Measurements from ENCODE around the gene CAPZA2.

The CAPZA2 gene

GRCh38 chr7:116842371-116842770 lies 20.0 kb upstream of the CAPZA2 start:
- no peaks in the 10 kb centered on the region for H3K9me3 ChIP-seq (ENCODE audit: severe bottlenecking)
- TF ChIP-seq CTCF (IDR thresholded peaks at IDR 0.05; ENCODE audit: poor library complexity, severe bottlenecking), result no peak
- H3K36me3 ChIP-seq (ENCODE audit: low read depth), result no peaks in the 10 kb centered on the region
- H3K4me1 ChIP-seq (ENCODE audit: insufficient read depth, poor library complexity, severe bottlenecking), result no peaks in the 10 kb centered on the region
- no peak for DNase-seq (ENCODE audit: low spot score)
- no peak for ATAC-seq (ENCODE audit: low read depth)
- H3K27ac ChIP-seq (ENCODE audit: poor library complexity, severe bottlenecking), result no peak overlapping the region
- no peak overlapping the region for H3K4me3 ChIP-seq (ENCODE audit: severe bottlenecking)
- H3K27me3 ChIP-seq (ENCODE audit: insufficient read depth, poor library complexity, severe bottlenecking), result no peaks in the 10 kb centered on the region

DNA sequence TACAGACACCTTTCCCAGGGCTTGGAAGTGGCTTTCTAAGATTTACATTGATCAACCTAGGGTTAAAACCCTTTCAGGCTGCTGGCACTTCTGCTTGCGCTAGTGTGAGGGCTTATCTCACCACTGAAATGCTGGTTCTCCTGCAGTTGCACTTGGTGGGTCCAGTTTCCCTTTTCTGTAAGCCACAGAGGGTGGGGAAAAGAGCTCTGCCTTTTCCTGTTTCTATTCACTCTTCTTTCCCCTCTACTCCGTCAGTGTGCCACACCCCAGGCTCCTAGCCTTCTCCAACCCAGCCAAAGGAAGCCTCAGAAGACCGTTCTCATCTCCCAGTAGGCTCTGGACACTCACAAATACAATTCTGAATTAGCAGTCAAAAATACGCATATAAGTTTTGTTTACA lies 19.0 kb upstream of the CAPZA2 start:
- ATAC-seq (ENCODE audit: low read depth), result no peak
- Histone ChIP-seq H3K4me1 (ENCODE audit: insufficient read depth, poor library complexity, severe bottlenecking) (no peaks in the 10 kb centered on the region), H3K27me3 (ENCODE audit: insufficient read depth, poor library complexity, severe bottlenecking) (no peaks in the 10 kb centered on the region), H3K27ac (ENCODE audit: poor library complexity, severe bottlenecking) (no peak overlapping the region), H3K9me3 (ENCODE audit: severe bottlenecking) (no peaks in the 10 kb centered on the region), H3K36me3 (ENCODE audit: low read depth) (no peaks in the 10 kb centered on the region), H3K4me3 (ENCODE audit: severe bottlenecking) (no peak overlapping the region)
- no peak for DNase-seq (ENCODE audit: low spot score)
- TF ChIP-seq CTCF (IDR thresholded peaks at IDR 0.05; ENCODE audit: poor library complexity, severe bottlenecking), result no peak

DNA sequence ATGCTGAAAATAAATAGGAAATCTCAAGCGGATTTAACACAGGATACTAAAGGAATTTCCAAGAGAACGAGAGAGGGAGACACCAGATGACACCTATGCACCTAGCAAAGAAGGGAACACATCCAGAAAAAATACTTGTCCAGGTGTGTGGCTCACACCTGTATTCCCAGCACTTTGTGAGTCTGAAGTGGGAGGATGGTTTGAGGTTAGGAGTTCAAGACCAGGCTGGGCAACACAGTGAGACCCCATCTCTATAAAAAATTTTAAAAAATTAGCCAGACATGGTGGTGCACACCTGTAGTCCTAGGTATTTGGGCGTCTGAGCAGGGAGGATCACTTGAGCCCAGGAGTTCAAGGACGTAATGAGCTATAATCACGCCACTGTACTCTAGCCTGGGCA lies 11.2 kb upstream of the CAPZA2 start:
- H3K9me3 ChIP-seq (ENCODE audit: severe bottlenecking), result no peaks in the 10 kb centered on the region
- H3K27ac ChIP-seq (ENCODE audit: poor library complexity, severe bottlenecking), result no peak overlapping the region
- H3K4me1 ChIP-seq (ENCODE audit: insufficient read depth, poor library complexity, severe bottlenecking), result no peaks in the 10 kb centered on the region
- TF ChIP-seq CTCF (IDR thresholded peaks at IDR 0.05; ENCODE audit: poor library complexity, severe bottlenecking), result no peak
- no peak for DNase-seq (ENCODE audit: low spot score)
- H3K27me3 ChIP-seq (ENCODE audit: insufficient read depth, poor library complexity, severe bottlenecking), result no peaks in the 10 kb centered on the region
- ATAC-seq (ENCODE audit: low read depth), result no peak
- no peaks in the 10 kb centered on the region for H3K36me3 ChIP-seq (ENCODE audit: low read depth)
- no peak overlapping the region for H3K4me3 ChIP-seq (ENCODE audit: severe bottlenecking)

DNA sequence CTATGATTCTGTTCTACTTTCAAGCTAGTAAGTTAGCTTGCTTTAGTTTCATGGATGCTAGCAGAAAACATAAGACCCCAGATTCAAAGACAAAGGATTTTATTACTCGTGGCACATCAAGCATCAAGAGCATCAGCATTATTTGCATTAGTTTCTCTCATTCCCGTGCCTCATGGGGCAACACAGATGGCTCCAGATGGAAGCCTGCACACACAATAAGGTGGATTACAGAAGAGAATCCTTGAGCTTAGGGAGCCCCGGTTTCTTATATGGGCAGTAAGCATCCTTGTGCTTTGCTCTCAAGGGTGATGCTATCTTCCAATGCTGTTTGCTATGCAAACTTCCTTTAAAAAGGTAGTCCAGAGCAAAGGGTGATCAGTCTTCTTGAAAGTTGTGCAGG lies 10.7 kb upstream of the CAPZA2 start:
- TF ChIP-seq CTCF (IDR thresholded peaks at IDR 0.05; ENCODE audit: poor library complexity, severe bottlenecking), result no peak
- DNase-seq (ENCODE audit: low spot score) (no peak), ATAC-seq (ENCODE audit: low read depth) (no peak)
- Histone ChIP-seq H3K9me3 (ENCODE audit: severe bottlenecking) (no peaks in the 10 kb centered on the region), H3K27me3 (ENCODE audit: insufficient read depth, poor library complexity, severe bottlenecking) (no peaks in the 10 kb centered on the region), H3K4me1 (ENCODE audit: insufficient read depth, poor library complexity, severe bottlenecking) (no peaks in the 10 kb centered on the region), H3K4me3 (ENCODE audit: severe bottlenecking) (no peak overlapping the region), H3K27ac (ENCODE audit: poor library complexity, severe bottlenecking) (no peak overlapping the region), H3K36me3 (ENCODE audit: low read depth) (no peaks in the 10 kb centered on the region)

- H3K4me3 ChIP-seq (ENCODE audit: severe bottlenecking), result no peak overlapping the region
- no peaks in the 10 kb centered on the region for H3K9me3 ChIP-seq (ENCODE audit: severe bottlenecking)
- no peak for ATAC-seq (ENCODE audit: low read depth)
- H3K4me1 ChIP-seq (ENCODE audit: insufficient read depth, poor library complexity, severe bottlenecking), result no peaks in the 10 kb centered on the region
- no peak for TF ChIP-seq CTCF (IDR thresholded peaks at IDR 0.05; ENCODE audit: poor library complexity, severe bottlenecking)
- no peak overlapping the region for H3K27ac ChIP-seq (ENCODE audit: poor library complexity, severe bottlenecking)
- no peak for DNase-seq (ENCODE audit: low spot score)
- no peaks in the 10 kb centered on the region for H3K36me3 ChIP-seq (ENCODE audit: low read depth)
- H3K27me3 ChIP-seq (ENCODE audit: insufficient read depth, poor library complexity, severe bottlenecking), result no peaks in the 10 kb centered on the region
These were observed 8.3 kb upstream of the CAPZA2 start for GRCh38 chr7:116854132-116854531.

Measured in RWPE2 (cell line).